Measurements from ENCODE around the gene TRPV5. TPM values are rescaled to one million over a fixed set of nuclear protein-coding genes. Genes with fewer than 3 reads are reported as not detected.

The TRPV5 gene
- total RNA-seq, 4 donors from 2014 or later = not detected

- TF ChIP-seq, protein P1, sequence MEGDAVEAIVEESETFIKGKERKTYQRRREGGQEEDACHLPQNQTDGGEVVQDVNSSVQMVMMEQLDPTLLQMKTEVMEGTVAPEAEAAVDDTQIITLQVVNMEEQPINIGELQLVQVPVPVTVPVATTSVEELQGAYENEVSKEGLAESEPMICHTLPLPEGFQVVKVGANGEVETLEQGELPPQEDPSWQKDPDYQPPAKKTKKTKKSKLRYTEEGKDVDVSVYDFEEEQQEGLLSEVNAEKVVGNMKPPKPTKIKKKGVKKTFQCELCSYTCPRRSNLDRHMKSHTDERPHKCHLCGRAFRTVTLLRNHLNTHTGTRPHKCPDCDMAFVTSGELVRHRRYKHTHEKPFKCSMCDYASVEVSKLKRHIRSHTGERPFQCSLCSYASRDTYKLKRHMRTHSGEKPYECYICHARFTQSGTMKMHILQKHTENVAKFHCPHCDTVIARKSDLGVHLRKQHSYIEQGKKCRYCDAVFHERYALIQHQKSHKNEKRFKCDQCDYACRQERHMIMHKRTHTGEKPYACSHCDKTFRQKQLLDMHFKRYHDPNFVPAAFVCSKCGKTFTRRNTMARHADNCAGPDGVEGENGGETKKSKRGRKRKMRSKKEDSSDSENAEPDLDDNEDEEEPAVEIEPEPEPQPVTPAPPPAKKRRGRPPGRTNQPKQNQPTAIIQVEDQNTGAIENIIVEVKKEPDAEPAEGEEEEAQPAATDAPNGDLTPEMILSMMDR (IDR thresholded peaks at IDR 0.05) = no peak
- DNase-seq (ENCODE audit: low spot score) (no peak), ATAC-seq (ENCODE audit: low FRiP score) (no peak)
Observed at GRCh38 chr7:142896151-142896550, 37.4 kb downstream of the TRPV5 start.

DNA sequence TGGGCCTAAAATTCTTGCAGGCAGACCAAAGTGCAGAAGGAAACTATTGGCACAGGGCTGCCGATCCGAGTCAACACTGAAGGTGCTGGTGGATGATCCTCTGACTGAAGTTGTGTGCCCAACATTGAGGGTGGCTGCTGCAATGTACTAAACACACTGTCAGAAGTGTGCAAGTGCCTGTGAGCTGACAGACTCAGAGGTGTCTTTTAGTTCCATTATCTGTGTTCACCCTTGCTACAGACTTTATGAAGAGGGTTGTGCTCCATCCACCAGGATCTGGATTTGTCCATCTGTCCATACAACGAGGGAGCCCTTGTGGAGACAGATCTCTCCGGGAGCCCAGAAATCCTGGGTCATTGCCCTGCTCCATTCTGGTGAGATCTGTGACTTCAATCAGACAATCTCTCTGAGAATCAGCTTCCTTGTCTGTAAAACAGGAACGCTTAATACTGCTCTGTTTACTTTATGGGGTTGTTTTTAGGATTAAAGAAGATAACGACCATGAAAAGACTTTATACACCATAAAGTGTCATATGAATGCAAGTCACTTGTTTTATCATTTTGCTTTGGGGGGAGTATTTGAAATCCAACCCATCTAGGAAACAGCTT lies 38.5 kb downstream of the TRPV5 start:
- ATAC-seq (ENCODE audit: low FRiP score) (no peak), DNase-seq (ENCODE audit: low spot score) (no peak)
- TF ChIP-seq, protein P1 (IDR thresholded peaks at IDR 0.05) = no peak

DNA sequence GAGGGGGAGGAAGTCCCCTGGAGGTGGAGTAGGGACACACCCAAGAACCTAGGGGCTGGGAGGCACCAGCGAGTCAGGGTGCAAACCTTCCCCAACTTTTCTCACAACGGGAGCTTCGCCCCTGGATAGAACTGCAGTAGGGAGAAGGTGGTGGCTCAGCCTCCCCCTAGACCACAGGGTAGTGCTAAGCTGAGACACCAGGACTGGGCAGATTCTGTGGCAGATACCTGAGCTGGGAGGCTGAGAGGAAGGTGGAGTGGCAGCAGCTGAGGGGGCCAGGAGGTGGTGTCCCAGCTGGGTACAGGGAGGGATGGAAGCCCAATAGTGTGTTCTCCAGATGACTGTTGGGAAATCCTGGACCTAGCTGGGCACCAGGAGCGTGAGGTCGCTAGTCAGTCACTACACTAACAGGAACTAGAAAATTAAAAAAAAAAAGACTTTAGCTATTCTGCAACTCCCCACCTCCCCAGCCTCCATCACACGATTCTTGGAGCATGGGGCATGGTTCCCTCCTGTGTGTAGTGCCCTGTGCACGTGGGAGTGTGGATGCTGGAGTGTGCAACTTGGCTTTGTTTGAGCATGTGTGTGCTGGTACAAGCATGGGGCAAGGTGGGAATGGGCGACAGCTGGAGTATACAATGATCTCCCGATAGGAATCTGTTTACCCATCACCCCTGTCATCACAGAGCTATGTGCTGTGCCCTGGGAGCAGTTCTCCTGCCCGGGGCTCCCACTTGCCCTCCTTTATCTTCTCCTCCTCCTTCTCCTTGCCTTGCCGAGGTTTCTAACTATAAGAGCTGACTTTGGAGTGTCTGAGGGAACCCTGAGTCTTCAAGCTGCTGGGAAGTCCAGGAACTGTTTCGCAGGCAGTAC lies 39.2 kb downstream of the TRPV5 start:
- no peak for ATAC-seq (ENCODE audit: low FRiP score)
- TF ChIP-seq, protein P1 (IDR thresholded peaks at IDR 0.05) = no peak
- no peak for DNase-seq (ENCODE audit: low spot score)

GRCh38 chr7:142892951-142893350 lies 40.6 kb downstream of the TRPV5 start:
- TF ChIP-seq, protein P1 (IDR thresholded peaks at IDR 0.05) = no peak
- ATAC-seq (ENCODE audit: low FRiP score) = no peak
- no peak for DNase-seq (ENCODE audit: low spot score)

DNA sequence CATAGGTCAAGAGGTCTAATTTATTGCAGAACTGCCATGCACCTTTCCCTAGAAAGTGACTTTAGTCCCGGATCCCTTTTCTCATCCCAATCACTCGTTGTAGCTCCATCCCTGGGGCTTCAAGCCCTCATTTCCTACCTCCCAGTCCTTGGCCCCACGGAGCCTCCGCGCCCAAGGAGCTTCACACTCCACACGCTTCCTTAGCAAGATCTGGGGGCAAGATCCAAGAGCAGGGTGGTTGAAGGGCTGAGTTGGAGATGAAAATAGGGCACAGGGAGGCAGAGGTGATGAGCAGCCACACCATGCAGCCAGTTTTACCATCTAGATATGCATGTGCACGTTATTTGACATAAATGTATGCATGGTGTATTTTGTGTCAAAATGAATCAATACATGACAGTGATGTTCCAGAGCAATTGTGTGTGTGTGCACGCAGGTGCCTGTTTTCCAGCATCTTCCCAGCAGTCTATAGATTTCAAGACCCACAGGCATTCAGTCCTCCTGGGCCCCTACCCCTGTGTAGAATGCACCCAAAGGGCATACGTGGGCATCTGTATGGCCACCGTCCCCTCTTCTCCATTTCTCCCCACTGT lies 42.0 kb downstream of the TRPV5 start:
- ATAC-seq (ENCODE audit: low FRiP score) (no peak), DNase-seq (ENCODE audit: low spot score) (no peak)
- TF ChIP-seq, protein P1 (IDR thresholded peaks at IDR 0.05) = no peak

- no peak for DNase-seq (ENCODE audit: low spot score)
- TF ChIP-seq, protein P1 (IDR thresholded peaks at IDR 0.05) = no peak
- ATAC-seq (ENCODE audit: low FRiP score) = no peak
Observed at GRCh38 chr7:142890874-142891485, 42.6 kb downstream of the TRPV5 start.
